Upper lobe of left lung (tissue), 6 donors: ENCODE results near the gene LDAF1. TPM values are rescaled to one million over a fixed set of nuclear protein-coding genes. Genes with fewer than 3 reads are reported as not detected.

Source experiments
- ATAC-seq, 2 donors: fragments of 200-7000 bp; cut with Tn5 transposase; one replicate each; pipeline ENCODE4 v1.9.1; 2022; ENCODE audit warnings: mild to moderate bottlenecking in 2 of 2, moderate library complexity in 2 of 2; ENCODE audit not compliant: low FRiP score in 2 of 2
- DNase-seq, 2 donors: peaks; one replicate each; pipeline ENCODE4 v3.0.0-alpha.2; 2019 to 2020
- H3K27ac ChIP-seq, 4 donors: fragments of 200-600 bp; sonication (generic); one replicate each; pipeline ENCODE4 v1.5.1; 2016 to 2019
- H3K27me3 ChIP-seq, 4 donors: fragments of 200-600 bp; sonication (generic); one replicate each; pipeline ENCODE4 v1.5.1; 2017 to 2019
- H3K36me3 ChIP-seq, 4 donors: fragments of 200-600 bp; sonication (generic); one replicate each; pipeline ENCODE4 v1.5.1; 2016 to 2019
- H3K4me1 ChIP-seq, 4 donors: fragments of 200-600 bp; sonication (generic); one replicate each; pipeline ENCODE4 v1.5.1; 2018 to 2019
- H3K4me3 ChIP-seq, 4 donors: fragments of 200-600 bp; sonication (generic); one replicate each; pipeline ENCODE4 v1.5.1; 2017 to 2019; ENCODE audit warnings: mild to moderate bottlenecking in 2 of 4, moderate library complexity in 1 of 4
- H3K9me3 ChIP-seq, 4 donors: fragments of 200-600 bp; sonication (generic); one replicate each; pipeline ENCODE4 v1.5.1; 2018 to 2019
- EP300 ChIP-seq, 4 donors: sonication (generic); formaldehyde crosslinking; IDR thresholded peaks; one replicate each; pipeline ENCODE4 v1.5.1; 2017; ENCODE audit warnings: antibody characterized with exemption in 4 of 4, control low read depth in 2 of 4
- POLR2A ChIP-seq, 4 donors: fragments of 450-650 bp; IDR thresholded peaks; one replicate each; pipeline ENCODE4 v1.5.1; 2016 to 2017; ENCODE audit warnings: antibody characterized with exemption in 4 of 4, mild to moderate bottlenecking in 2 of 4
- POLR2AphosphoS5 ChIP-seq, 2 donors: sonication (generic); formaldehyde crosslinking; IDR thresholded peaks; one replicate each; pipeline ENCODE4 v1.5.1; 2017; ENCODE audit warnings: antibody characterized with exemption in 2 of 2
- WGBS, 2 donors: methylation state at CpG; one replicate each; pipeline ENCODE4 v1.1.5; 2017 to 2018; 5-methylcytosine and 5-hydroxymethylcytosine counted together
- total RNA-seq, 6 donors: library from RNA; depleted of rRNA in 4 of 6; stranded (reverse); fragments of >200 nt in 4 of 6; gene quantifications; one replicate each; pipeline versions ENCODE4 v1.1.0 to v1.2.1, GENCODE V29; 2016 to 2021
- TF ChIP-seq, protein P1 (sequence below), 6 experiments: fragments of 450-650 bp in 4 of 6; fragments of 200-600 bp in 2 of 6; sonication (generic) in 2 of 6; IDR thresholded peaks; one replicate each; pipeline ENCODE4 v1.5.1; 2016 to 2019; ENCODE audit warnings: antibody characterized with exemption in 6 of 6
- donor health status: DM: no; HTN: no; CAD: no; lungs with moderate emphysema.
- donor health status: DM: no; HTN: yes; CAD: no; lungs with severe emphysema.

The LDAF1 gene
- total RNA-seq, 6 donors from 2014 or later = 16.8 to 52.7 (median 39.1) TPM

DNA sequence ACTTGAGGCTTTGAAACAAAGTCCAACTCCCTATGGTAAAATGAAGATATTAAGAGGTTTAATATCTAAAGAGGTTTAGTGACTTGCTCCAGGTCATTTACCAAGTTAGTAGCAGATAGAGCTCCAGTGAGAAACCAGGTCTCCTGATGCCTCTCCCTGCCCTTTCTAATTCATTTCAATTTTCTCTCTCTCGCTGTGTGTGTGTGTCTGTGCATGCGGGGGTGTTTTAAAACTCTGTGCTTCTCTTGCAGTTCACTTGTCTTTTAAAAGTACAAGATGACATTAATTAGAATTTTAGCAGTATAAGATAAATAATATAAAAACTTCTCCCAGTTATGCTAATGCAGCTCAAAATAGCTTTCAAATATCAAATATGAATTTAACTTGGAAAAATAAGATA lies 61.1 kb downstream of the LDAF1 start:
- Histone ChIP-seq H3K4me1 (peaks cover 0 to 7% (median 3%) of the 10 kb centered on the region in 4 donors), H3K36me3 (no peaks in the 10 kb centered on the region), H3K27ac (no peak overlapping the region), H3K9me3 (no peaks in the 10 kb centered on the region), H3K27me3 (no peaks in the 10 kb centered on the region), H3K4me3 (no peak overlapping the region)
- TF ChIP-seq, protein P1, sequence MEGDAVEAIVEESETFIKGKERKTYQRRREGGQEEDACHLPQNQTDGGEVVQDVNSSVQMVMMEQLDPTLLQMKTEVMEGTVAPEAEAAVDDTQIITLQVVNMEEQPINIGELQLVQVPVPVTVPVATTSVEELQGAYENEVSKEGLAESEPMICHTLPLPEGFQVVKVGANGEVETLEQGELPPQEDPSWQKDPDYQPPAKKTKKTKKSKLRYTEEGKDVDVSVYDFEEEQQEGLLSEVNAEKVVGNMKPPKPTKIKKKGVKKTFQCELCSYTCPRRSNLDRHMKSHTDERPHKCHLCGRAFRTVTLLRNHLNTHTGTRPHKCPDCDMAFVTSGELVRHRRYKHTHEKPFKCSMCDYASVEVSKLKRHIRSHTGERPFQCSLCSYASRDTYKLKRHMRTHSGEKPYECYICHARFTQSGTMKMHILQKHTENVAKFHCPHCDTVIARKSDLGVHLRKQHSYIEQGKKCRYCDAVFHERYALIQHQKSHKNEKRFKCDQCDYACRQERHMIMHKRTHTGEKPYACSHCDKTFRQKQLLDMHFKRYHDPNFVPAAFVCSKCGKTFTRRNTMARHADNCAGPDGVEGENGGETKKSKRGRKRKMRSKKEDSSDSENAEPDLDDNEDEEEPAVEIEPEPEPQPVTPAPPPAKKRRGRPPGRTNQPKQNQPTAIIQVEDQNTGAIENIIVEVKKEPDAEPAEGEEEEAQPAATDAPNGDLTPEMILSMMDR (IDR thresholded peaks at IDR 0.05) = no peak
- no peak for TF ChIP-seq POLR2A (IDR thresholded peaks at IDR 0.05)
- ATAC-seq (no peak), DNase-seq (no peak)
- 92 to 98% methylated on average over 2 of the region's 2 CpGs for WGBS, 2 donors

DNA sequence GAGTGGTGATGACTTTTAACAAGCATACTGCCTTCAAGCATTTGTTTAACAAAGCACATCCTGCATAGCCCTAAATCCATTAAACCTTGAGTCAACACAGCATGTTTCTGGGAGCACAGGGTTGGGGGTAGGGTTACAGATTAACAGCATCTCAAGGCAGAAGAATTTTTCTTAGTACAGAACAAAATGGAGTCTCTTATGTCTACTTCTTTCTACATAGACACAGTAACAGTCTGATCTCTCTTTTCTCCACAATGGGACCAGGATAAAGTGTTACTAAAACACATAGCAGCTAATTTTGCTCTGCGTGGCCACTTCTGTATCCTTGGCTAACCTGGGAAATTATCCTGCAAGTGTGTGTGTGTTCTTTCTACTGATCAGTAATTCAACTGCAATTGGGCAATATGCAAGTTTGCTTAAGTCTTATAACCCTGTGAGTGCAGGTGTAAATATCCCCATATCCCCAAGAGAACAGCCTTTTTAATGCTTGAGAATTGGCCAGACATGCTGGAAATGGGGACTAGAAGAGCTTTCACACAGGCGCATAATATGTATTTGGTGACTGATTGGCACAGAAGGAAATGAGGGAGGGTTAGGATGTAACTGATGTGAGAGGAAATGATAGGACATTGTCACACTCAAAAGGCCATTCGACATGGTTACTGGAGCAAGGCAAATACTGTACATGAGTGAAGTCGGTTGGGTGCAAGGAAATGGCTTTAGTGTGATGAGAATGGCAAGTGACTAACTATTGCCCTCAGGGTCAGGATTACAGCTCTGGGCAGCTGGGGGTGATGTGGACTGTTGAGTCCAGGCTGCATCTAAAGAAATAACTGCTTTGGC lies 64.2 kb downstream of the LDAF1 start:
- Histone ChIP-seq H3K27ac (peak overlapping the region in 2 of 4 donors; percentile 35 to 46), H3K4me3 (no peak overlapping the region), H3K4me1 (peaks cover 0 to 7% (median 3%) of the 10 kb centered on the region in 4 donors), H3K27me3 (no peaks in the 10 kb centered on the region), H3K9me3 (no peaks in the 10 kb centered on the region), H3K36me3 (no peaks in the 10 kb centered on the region)
- 43 to 59% methylated on average over 4 of the region's 4 CpGs for WGBS, 2 donors
- ATAC-seq = peak; percentile 21 to 82
- no peak for DNase-seq
- TF ChIP-seq EP300 (IDR thresholded peaks at IDR 0.05) (peak in 1 of 4 donors; percentile 19), POLR2A (IDR thresholded peaks at IDR 0.05) (no peak)

DNA sequence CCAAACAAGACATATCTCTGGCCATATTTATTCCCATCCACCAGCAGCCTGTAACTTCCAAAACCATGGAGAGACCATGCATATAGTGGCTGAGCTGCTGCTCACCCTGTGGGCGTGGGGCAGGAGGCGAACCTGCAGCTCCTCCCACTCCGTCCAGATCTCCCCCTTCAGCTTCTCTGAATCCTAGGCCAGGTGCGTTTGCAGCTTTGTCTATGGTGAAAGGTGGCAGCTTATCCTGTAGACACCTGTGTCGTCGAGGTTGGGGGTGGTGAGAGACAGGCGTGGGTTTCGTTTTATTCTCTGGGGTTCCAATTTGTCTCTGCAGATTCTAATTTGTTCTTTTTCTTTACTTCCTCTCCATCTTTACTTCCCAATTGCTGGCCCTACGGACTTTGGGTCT lies 65.3 kb downstream of the LDAF1 start:
- 79 to 85% methylated on average over 9 of the region's 9 CpGs for whole genome bisulfite sequencing, 2 donors

DNA sequence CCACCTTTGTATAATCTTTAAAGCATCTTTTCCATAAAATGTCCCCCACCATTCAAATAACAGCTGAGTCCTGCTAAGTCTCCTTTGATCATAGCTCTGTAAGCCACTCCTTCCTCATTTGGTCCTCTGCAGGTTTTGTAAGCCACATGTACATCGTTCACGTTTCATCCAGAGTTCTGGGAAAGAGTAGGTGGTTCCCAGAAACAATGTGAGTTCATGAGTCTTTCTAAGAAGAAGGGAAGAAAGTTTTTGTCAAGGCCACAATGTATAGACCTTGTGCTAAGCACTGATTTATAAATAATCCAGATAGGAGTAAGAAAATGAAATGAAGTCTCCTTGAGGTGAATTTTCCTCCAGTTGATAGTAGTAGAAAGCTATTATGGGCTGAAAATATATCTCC lies 66.3 kb downstream of the LDAF1 start:
- ATAC-seq (no peak), DNase-seq (no peak)
- H3K4me3 ChIP-seq = no peak overlapping the region
- H3K36me3 ChIP-seq = no peaks in the 10 kb centered on the region
- TF ChIP-seq POLR2A (IDR thresholded peaks at IDR 0.05) (no peak), EP300 (IDR thresholded peaks at IDR 0.05) (no peak), POLR2AphosphoS5 (IDR thresholded peaks at IDR 0.05) (no peak)
- TF ChIP-seq, protein P1 (IDR thresholded peaks at IDR 0.05) = no peak
- no peaks in the 10 kb centered on the region for H3K27me3 ChIP-seq
- 50 to 79% methylated on average over 2 of the region's 2 CpGs for whole genome bisulfite sequencing, 2 donors
- peaks cover 0 to 11% (median 3%) of the 10 kb centered on the region in 4 donors for H3K4me1 ChIP-seq
- no peak overlapping the region for H3K27ac ChIP-seq
- no peaks in the 10 kb centered on the region for H3K9me3 ChIP-seq

More for the DNA sequence above, 65.3 kb downstream of the LDAF1 start:
- Histone ChIP-seq H3K36me3 (no peaks in the 10 kb centered on the region), H3K4me1 (peaks cover 0 to 11% (median 3%) of the 10 kb centered on the region in 4 donors), H3K27ac (no peak overlapping the region), H3K4me3 (no peak overlapping the region), H3K27me3 (no peaks in the 10 kb centered on the region), H3K9me3 (no peaks in the 10 kb centered on the region)
- no peak for DNase-seq
- TF ChIP-seq, protein P1 (IDR thresholded peaks at IDR 0.05) = no peak
- no peak for TF ChIP-seq EP300 (IDR thresholded peaks at IDR 0.05)
- ATAC-seq = no peak

DNA sequence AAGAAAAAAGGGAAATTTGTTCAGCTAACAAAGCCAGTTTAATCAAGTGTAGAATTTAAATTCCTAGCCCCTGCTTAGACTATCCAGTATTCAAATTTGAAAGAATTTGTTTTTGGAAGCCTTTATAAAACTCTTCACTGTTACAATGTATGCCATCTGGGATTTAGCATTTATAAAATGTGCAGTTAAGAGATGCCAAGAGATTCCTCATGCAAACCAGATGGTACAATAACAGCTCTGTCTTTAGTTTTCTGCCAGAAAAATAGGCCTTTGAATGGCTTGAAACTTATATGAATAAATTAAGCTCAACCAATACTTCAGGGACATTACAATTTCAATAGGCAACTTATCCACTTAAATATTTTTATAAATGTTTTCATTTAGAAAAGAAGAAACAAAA lies 68.3 kb downstream of the LDAF1 start:
- Histone ChIP-seq H3K4me3 (no peak overlapping the region), H3K9me3 (no peaks in the 10 kb centered on the region), H3K27ac (no peak overlapping the region), H3K27me3 (no peaks in the 10 kb centered on the region), H3K36me3 (no peaks in the 10 kb centered on the region), H3K4me1 (peaks cover 0 to 11% (median 3%) of the 10 kb centered on the region in 4 donors)
- TF ChIP-seq POLR2A (IDR thresholded peaks at IDR 0.05) (no peak), EP300 (IDR thresholded peaks at IDR 0.05) (no peak), POLR2AphosphoS5 (IDR thresholded peaks at IDR 0.05) (no peak)
- TF ChIP-seq, protein P1 (IDR thresholded peaks at IDR 0.05) = no peak
- DNase-seq (no peak), ATAC-seq (no peak)
